Lower leg skin (tissue), 4 donors: ENCODE data around the gene PLA2G4A. TPM values are rescaled to one million over a fixed set of nuclear protein-coding genes. Genes with fewer than 3 reads are reported as not detected.

Experiments used
- DNase-seq, 2 donors: peaks; one replicate each; pipeline ENCODE4 v3.0.0-alpha.2; 2019; ENCODE audit warnings: low spot score in 2 of 2
- H3K4me3 ChIP-seq: fragments of 200-600 bp; sonication (generic); 2 replicates; pipeline ENCODE4 v1.5.1; 2017; ENCODE audit warnings: mild to moderate bottlenecking, low read depth; ENCODE audit not compliant: poor library complexity, severe bottlenecking
- POLR2A ChIP-seq, 2 donors: fragments of 450-650 bp; IDR thresholded peaks; one replicate each; pipeline ENCODE4 v1.6.1; 2016 to 2017; ENCODE audit warnings: antibody characterized with exemption in 2 of 2, mild to moderate bottlenecking in 1 of 2, moderate library complexity in 1 of 2
- WGBS, 2 donors: methylation state at CpG; one replicate each; pipeline ENCODE4 v1.1.5; 2018; 5-methylcytosine and 5-hydroxymethylcytosine counted together
- intact Hi-C: fragments of 100-400 bp; cut with DNase I; formaldehyde crosslinking; loops from one replicate; pipeline ENCODE4 v1.15.0; 2023; ENCODE audit warnings: low total_unique reads
- total RNA-seq, 4 donors: library from RNA; depleted of rRNA; stranded (reverse); fragments of >200 nt; gene quantifications; one replicate each; pipeline ENCODE4 v1.1.0, GENCODE V29; 2016
- TF ChIP-seq, protein P1 (sequence below), 3 donors: fragments of 450-650 bp; IDR thresholded peaks; one replicate each; pipeline ENCODE4 v1.5.1; 2016; ENCODE audit warnings: antibody characterized with exemption in 3 of 3, mild to moderate bottlenecking in 3 of 3, moderate library complexity in 2 of 3

PLA2G4A gene
- total RNA-seq, 4 donors from 2014 or later = 9.5 to 15.3 (median 11.2) TPM

DNA sequence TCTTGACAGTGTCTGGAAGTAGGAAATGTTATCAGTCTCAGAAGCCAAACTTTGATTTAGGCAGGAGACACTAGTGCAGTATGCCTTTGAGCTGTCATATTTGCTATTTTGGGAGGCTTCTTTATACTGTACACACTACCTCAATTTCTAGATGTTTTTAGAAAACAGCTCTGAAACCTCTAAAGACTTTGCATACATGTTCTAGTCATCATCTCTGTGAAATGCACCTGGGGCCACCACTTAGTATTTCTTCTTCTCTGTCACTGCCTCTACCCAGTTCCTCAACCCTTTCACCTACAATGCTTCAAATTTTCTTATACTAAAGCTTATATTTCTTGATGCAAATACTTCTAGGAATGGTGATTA is 29.1 kb upstream of the PLA2G4A start:
- DNase-seq = no peak
- no peak overlapping the region for H3K4me3 ChIP-seq
- intact Hi-C loops = no loop called here
- TF ChIP-seq, protein P1, sequence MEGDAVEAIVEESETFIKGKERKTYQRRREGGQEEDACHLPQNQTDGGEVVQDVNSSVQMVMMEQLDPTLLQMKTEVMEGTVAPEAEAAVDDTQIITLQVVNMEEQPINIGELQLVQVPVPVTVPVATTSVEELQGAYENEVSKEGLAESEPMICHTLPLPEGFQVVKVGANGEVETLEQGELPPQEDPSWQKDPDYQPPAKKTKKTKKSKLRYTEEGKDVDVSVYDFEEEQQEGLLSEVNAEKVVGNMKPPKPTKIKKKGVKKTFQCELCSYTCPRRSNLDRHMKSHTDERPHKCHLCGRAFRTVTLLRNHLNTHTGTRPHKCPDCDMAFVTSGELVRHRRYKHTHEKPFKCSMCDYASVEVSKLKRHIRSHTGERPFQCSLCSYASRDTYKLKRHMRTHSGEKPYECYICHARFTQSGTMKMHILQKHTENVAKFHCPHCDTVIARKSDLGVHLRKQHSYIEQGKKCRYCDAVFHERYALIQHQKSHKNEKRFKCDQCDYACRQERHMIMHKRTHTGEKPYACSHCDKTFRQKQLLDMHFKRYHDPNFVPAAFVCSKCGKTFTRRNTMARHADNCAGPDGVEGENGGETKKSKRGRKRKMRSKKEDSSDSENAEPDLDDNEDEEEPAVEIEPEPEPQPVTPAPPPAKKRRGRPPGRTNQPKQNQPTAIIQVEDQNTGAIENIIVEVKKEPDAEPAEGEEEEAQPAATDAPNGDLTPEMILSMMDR (IDR thresholded peaks at IDR 0.05) = no peak
- TF ChIP-seq POLR2A (IDR thresholded peaks at IDR 0.05) = no peak

DNA sequence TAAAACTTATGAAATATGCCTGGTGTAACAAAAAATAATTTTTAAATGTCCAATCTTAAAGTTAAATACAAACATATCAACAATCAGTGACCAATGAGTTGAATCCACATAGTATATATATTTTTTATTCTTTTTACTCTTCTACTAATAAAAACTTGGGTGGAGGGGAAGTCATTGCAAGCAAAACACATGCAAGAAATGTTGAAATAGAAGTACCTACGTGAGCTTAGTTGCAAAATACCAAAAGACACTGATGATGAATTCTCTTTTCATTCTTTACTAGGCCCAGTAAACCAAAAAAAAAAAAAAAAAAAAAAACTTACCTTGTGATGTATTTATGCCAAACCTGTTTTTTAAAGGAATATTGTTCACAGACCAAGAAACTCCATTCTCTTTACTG is 26.4 kb upstream of the PLA2G4A start:
- WGBS, 2 donors = 67 to 78% methylated on average over 1 of the region's 1 CpG
- no peak for DNase-seq
- intact Hi-C loops = no loop called here
- no peak for TF ChIP-seq POLR2A (IDR thresholded peaks at IDR 0.05)
- TF ChIP-seq, protein P1 (IDR thresholded peaks at IDR 0.05) = no peak
- H3K4me3 ChIP-seq = no peak overlapping the region

DNA sequence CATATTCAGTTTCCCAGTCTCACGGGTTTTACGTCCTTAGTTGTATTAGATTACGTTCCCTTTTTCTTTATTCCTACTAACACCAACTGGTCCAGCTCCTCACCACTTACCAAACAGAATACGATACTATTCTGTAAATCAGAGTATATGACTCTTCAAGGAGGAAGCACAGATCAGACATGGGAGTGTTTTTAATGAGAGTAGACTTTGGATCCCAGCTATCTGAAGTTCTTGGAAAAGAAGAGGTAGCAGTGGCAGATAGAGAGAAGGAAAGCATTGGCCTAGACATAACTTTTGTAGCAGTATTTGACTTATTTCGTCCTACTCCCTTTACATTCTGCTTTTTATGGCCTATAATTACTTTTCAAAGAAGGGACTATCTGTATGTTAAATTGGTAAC is 24.1 kb upstream of the PLA2G4A start:
- intact Hi-C loops = no loop called here
- WGBS, 2 donors = 75 to 87% methylated on average over 5 of the region's 5 CpGs
- no peak for TF ChIP-seq POLR2A (IDR thresholded peaks at IDR 0.05)
- TF ChIP-seq, protein P1 (IDR thresholded peaks at IDR 0.05) = no peak
- DNase-seq = no peak
- no peak overlapping the region for H3K4me3 ChIP-seq

DNA sequence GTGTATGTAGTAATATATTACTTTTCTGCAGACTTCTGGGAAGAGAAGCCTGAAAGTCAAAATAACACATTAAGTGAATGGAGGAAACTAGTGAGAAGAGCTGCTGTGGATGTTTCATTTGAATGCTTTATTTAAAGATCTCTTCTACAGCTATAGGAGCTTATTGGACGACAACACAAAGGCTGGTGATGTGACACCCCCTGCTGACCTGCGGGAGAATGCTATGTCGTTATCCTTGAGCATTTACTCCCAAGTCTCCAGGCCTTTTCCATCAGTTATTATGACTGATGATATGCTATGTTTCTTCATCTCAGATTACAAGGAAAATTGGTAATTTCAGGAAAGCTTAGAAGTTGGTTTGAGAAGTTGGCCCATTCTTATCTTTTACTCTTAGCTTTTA is 22.3 kb upstream of the PLA2G4A start:
- no peak for DNase-seq
- 60 to 63% methylated on average over 3 of the region's 3 CpGs for WGBS, 2 donors
- no peak overlapping the region for H3K4me3 ChIP-seq
- TF ChIP-seq POLR2A (IDR thresholded peaks at IDR 0.05) = no peak
- intact Hi-C loops = no loop called here

DNA sequence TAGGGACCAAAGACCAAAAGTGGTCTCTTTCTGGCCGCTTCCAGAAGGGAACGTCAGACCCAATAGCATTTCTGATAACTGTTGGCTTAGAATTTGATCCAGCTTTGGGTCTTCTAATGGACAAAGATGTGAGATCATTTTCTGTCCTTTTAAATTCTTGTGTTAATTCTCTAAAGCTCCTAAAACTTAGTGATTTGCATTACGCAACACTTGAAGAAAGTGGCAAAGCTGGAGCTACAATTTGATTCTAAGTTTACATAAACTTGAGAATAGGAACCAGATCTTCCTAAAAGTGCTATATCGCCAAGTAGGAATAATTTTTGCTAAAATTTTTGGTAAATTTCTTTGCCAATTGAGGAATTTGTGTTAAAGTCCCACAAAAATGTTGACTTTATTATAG is 21.6 kb upstream of the PLA2G4A start:
- no peak overlapping the region for H3K4me3 ChIP-seq
- TF ChIP-seq, protein P1 (IDR thresholded peaks at IDR 0.05) = no peak
- no peak for TF ChIP-seq POLR2A (IDR thresholded peaks at IDR 0.05)
- intact Hi-C loops = no loop called here
- 93 to 94% methylated on average over 4 of the region's 4 CpGs for WGBS, 2 donors
- DNase-seq = no peak

DNA sequence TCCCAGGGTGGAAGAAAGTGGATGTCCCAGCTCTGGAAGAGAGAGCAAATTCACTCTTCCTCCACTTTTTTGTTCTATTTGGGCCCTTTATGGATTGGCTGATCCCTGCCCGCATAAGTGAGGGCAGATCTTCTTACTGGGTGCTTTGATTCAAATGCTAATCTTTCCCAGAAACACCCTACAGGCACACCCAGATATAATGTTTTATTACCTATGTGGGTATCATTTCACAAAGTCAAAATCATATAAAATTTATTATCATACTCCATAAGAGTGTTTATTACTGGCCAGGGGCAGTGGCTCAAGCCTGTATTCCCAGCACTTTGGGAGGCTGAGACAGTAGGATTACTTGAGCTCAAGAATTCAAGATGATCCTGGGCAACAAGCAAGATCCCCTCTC is 16.9 kb upstream of the PLA2G4A start:
- intact Hi-C loops = no loop called here
- no peak for TF ChIP-seq POLR2A (IDR thresholded peaks at IDR 0.05)
- TF ChIP-seq, protein P1 (IDR thresholded peaks at IDR 0.05) = no peak
- WGBS, 2 donors = 94 to 96% methylated on average over 1 of the region's 1 CpG
- no peak overlapping the region for H3K4me3 ChIP-seq
- DNase-seq = no peak
